Kidney (tissue), 14 donors: ENCODE data around the gene DEGS1. TPM values are rescaled to one million over a fixed set of nuclear protein-coding genes. Genes with fewer than 3 reads are reported as not detected.

ENCODE experiments used
- DNase-seq, 5 donors: peaks; one replicate each; pipeline ENCODE4 v3.0.0-alpha.2; 2013 to 2020
- FAIRE-seq: peaks from 2 replicates; lab custom pipeline; 2012; peaks lifted over from hg19 to GRCh38; lab: Jason Lieb, UNC
- H3K27ac ChIP-seq, 2 donors: one replicate each; pipeline ENCODE4 v1.7.0; 2013; ENCODE audit warnings: low read depth in 2 of 2, low read length in 2 of 2, inconsistent platforms in 1 of 2
- H3K27me3 ChIP-seq: one replicate; pipeline ENCODE4 v1.7.1; 2013; ENCODE audit warnings: low read length, inconsistent platforms; ENCODE audit not compliant: control insufficient read depth, insufficient read depth
- H3K36me3 ChIP-seq, 3 donors: one replicate each; pipeline versions ENCODE4 v1.7.0 to v1.7.1; 2013; ENCODE audit warnings: low read length in 3 of 3, control low read depth in 1 of 3, inconsistent platforms in 1 of 3; ENCODE audit not compliant: insufficient read depth in 3 of 3, control insufficient read depth in 2 of 3
- H3K4me1 ChIP-seq, 3 donors: one replicate each; pipeline versions ENCODE4 v1.7.0 to v1.7.1; 2013; ENCODE audit warnings: low read length in 3 of 3, inconsistent platforms in 1 of 3, low read depth in 1 of 3; ENCODE audit not compliant: control insufficient read depth in 2 of 3, insufficient read depth in 2 of 3
- H3K4me3 ChIP-seq, 3 donors: one replicate each; pipeline versions ENCODE4 v1.7.0 to v1.8.1; 2013; ENCODE audit warnings: low read length in 3 of 3, control low read depth in 1 of 3, inconsistent platforms in 1 of 3
- H3K9ac ChIP-seq, 3 donors: one replicate each; pipeline versions ENCODE4 v1.7.0 to v1.7.1; 2013; ENCODE audit warnings: low read length in 3 of 3, control low read depth in 1 of 3, inconsistent platforms in 1 of 3
- H3K9me3 ChIP-seq, 3 donors: one replicate each; pipeline versions ENCODE4 v1.7.0 to v1.7.1; 2013; ENCODE audit warnings: low read length in 3 of 3, control low read depth in 1 of 3, inconsistent platforms in 1 of 3; ENCODE audit not compliant: control insufficient read depth in 2 of 3, insufficient read depth in 1 of 3
- intact Hi-C: fragments of 100-400 bp; cut with DNase I; formaldehyde crosslinking; loops from one replicate; pipeline ENCODE4 v1.11.1; 2022
- polyA plus RNA-seq: library from polyadenylated mRNA; stranded (reverse); fragments of 350-450 nt; fragmentation: Illumina TruSeq; extraction: RNeasy Lipid Tissue Mini Kit (QIAGEN cat#74804); gene quantifications from one replicate; pipeline ENCODE4 v1.2.3, GENCODE V29; 2014; ENCODE audit warnings: low read depth, low replicate concordance; ENCODE audit not compliant: insufficient read depth
- total RNA-seq: library from RNA; stranded (reverse); fragmentation: NEBNext Ultra II Directional; extraction: Animal tissue kit (Norgen Biotek cat#: 25700); gene quantifications from one replicate; pipeline ENCODE4 v1.2.1, GENCODE V29; 2021
- TF ChIP-seq, protein P1 (sequence below): IDR thresholded peaks from 3 replicates; pipeline ENCODE4 v1.5.1; 2012; ENCODE audit warnings: mild to moderate bottlenecking, moderate library complexity, borderline replicate concordance; ENCODE audit not compliant: insufficient read depth; ENCODE audit errors: extremely low read depth
- donor health status: control.
- donor health status: control.
- donor health status: control.
- donor health status: control.
- donor health status: control.
- donor health status: DM: yes; HTN: yes; CAD: no.
- donor health status: Normal renal cell carcinoma (clear cell type).

DEGS1 gene
- total and polyA plus RNA-seq, 2 donors from 2014 or later, result 32.5 to 83.1 TPM

DNA sequence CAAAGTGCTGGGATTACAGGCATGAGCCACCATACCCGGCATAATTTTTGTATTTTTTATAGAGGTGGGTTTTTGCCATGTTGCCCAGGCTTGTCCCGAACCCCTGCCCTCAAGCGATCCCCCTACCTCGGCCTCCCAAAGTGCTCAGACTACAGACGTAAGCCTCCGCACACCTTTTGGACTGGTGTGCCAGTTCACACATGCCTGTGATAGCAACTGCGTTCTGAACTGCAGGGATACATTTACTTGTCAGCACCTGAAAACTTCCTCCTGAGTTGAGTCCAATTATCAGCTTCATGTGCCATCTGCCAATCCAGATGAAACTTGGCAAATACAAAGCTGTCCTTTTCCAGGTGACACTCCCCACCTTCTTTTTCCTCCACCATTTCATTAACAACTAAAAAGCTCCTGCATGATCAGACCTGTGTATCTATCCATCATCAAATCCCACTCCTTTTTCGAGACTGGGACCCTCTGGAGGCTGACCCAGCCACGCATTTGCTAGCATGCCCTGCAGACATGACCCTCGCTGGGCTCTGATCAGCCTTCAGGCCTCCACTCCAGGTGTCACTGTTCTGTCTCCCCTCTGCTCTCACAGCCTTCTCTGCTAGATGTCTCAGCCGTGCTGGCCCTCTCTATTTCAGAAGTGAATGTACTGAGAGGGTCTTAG is 2.1 kb upstream of the DEGS1 start:
- DNase-seq, result no peak
- no peaks in the 10 kb centered on the region for H3K9me3 ChIP-seq
- intact Hi-C loops, result no loop called here
- H3K27me3 ChIP-seq, result no peaks in the 10 kb centered on the region
- no peaks in the 10 kb centered on the region for H3K36me3 ChIP-seq
- H3K9ac ChIP-seq, result no peak overlapping the region
- TF ChIP-seq, protein P1, sequence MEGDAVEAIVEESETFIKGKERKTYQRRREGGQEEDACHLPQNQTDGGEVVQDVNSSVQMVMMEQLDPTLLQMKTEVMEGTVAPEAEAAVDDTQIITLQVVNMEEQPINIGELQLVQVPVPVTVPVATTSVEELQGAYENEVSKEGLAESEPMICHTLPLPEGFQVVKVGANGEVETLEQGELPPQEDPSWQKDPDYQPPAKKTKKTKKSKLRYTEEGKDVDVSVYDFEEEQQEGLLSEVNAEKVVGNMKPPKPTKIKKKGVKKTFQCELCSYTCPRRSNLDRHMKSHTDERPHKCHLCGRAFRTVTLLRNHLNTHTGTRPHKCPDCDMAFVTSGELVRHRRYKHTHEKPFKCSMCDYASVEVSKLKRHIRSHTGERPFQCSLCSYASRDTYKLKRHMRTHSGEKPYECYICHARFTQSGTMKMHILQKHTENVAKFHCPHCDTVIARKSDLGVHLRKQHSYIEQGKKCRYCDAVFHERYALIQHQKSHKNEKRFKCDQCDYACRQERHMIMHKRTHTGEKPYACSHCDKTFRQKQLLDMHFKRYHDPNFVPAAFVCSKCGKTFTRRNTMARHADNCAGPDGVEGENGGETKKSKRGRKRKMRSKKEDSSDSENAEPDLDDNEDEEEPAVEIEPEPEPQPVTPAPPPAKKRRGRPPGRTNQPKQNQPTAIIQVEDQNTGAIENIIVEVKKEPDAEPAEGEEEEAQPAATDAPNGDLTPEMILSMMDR, result no peak
- peaks cover 0 to 5% (median 4%) of the 10 kb centered on the region in 3 donors for H3K4me1 ChIP-seq
- H3K4me3 ChIP-seq, result no peak overlapping the region
- H3K27ac ChIP-seq, result no peak overlapping the region
- no peak for FAIRE-seq

DNA sequence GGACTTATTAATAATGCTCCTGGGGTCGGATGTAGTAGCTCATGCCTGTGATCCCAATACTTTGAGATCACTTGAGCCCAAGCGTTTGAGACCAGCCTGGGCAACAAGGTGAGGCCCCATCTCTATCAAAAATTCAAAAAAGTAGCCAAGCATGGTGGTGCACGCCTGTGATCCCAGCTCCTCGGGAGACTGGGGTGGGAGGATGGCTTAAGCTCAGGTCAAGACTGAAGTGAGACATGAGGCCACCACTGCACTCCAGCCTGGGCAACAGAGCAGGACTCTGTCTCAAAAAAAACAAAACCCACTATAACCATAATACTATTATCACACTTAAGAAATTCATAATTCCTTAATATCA is 1.6 kb upstream of the DEGS1 start:
- Histone ChIP-seq H3K27ac (no peak overlapping the region), H3K9ac (no peak overlapping the region), H3K27me3 (no peaks in the 10 kb centered on the region), H3K4me3 (no peak overlapping the region), H3K4me1 (peaks cover 0 to 5% (median 4%) of the 10 kb centered on the region in 3 donors), H3K36me3 (no peaks in the 10 kb centered on the region), H3K9me3 (no peaks in the 10 kb centered on the region)
- TF ChIP-seq, protein P1, result no peak
- DNase-seq (no peak), FAIRE-seq (no peak)
- intact Hi-C loops, result no loop called here

DNA sequence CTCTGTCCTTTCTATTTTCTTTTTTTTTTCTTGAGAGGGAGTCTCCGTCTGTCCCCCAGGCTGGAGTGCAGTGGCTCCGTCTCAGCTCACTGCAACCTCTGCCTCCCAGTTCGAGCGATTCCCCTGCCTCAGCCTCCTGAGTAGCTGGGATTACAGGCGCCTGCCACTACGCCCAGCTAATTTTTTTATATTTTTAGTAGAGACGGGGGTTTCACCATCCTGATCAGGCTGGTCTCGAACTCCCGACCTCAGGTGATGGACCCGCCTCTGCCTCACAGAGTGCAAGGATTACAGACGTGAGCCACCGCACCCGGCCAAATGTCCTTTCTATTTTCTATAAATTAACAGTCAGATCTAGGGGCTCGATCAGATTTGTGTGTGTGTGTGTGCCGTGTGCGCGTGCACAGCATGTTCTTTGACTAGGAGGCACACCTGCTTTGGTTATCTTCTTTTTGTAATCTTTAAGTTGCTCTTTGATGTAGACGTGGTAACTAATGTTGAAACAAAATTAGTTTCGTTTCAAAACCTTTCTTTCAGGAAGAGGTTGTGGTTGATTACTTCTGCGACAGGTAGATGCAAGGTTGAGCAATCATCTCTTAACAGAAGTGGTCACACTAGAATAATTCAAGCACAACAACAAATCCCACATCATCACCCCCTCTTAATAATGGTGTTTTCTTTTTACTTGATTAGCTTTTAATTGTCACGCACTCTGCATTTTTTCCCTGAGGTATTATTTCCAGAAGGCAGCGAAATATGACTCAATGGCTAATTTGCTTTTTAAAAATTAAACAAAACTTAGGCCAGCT is 779 bp upstream of the DEGS1 start:
- H3K9ac ChIP-seq, result peak overlapping the region in 2 of 3 donors; percentile 35 to 80
- peaks cover 0 to 5% (median 4%) of the 10 kb centered on the region in 3 donors for H3K4me1 ChIP-seq
- intact Hi-C loops, result no loop called here
- no peaks in the 10 kb centered on the region for H3K27me3 ChIP-seq
- no peaks in the 10 kb centered on the region for H3K9me3 ChIP-seq
- FAIRE-seq (no peak), DNase-seq (peak in 1 of 5 donors; percentile 53)
- no peaks in the 10 kb centered on the region for H3K36me3 ChIP-seq
- TF ChIP-seq, protein P1, result no peak
- H3K27ac ChIP-seq, result peak overlapping the region; percentile 88 to 94
- peak overlapping the region; percentile 61 to 68 (median 68) for H3K4me3 ChIP-seq
